GM12878 (cell line): ENCODE data around the gene PPP1CA.

Experiments used
- ATF3 ChIP-seq: IDR thresholded peaks from 2 replicates; pipeline ENCODE4 v1.6.1; 2011; ENCODE audit warnings: low read depth, mild to moderate bottlenecking, low read length, moderate library complexity, borderline replicate concordance; ENCODE audit errors: extremely low read depth
- BCL11A ChIP-seq: IDR thresholded peaks from 2 replicates; pipeline ENCODE4 v1.6.1; 2011; ENCODE audit warnings: low read depth, low read length
- CTCF ChIP-seq, 3 experiments: IDR thresholded peaks in 2 of 3; conservative IDR thresholded peaks in 1 of 3; 2 replicates each; pipeline ENCODE4 v1.5.1; 2011; ENCODE audit warnings: low read depth in 3 of 3, low read length in 3 of 3, mild to moderate bottlenecking in 3 of 3, control low read depth in 2 of 3, moderate library complexity in 2 of 3, inconsistent platforms in 1 of 3, mixed read lengths in 1 of 3; ENCODE audit not compliant: control insufficient read depth in 2 of 3, insufficient read depth in 1 of 3; ENCODE audit errors: extremely low read depth in 1 of 3
- ETV6 ChIP-seq, 2 experiments: fragments of 450-650 bp in 1 of 2; IDR thresholded peaks in 1 of 2; conservative IDR thresholded peaks in 1 of 2; 2 replicates each; pipeline ENCODE4 v1.6.1; 2014; ENCODE audit warnings: antibody characterized with exemption in 1 of 2, borderline replicate concordance in 1 of 2, low read depth in 1 of 2, mild to moderate bottlenecking in 1 of 2, moderate library complexity in 1 of 2
- EZH2 ChIP-seq: IDR thresholded peaks from 2 replicates; pipeline ENCODE4 v1.6.1; 2012; ENCODE audit warnings: low read depth, mild to moderate bottlenecking, control low read depth, inconsistent platforms, low read length, borderline replicate concordance; ENCODE audit not compliant: control insufficient read depth
- POLR2A ChIP-seq: IDR thresholded peaks from 2 replicates; pipeline ENCODE4 v1.6.1; 2011; ENCODE audit warnings: low read depth, mild to moderate bottlenecking, low read length
- RAD21 ChIP-seq: IDR thresholded peaks from 2 replicates; pipeline ENCODE4 v1.6.1; 2011; ENCODE audit warnings: mild to moderate bottlenecking, low read depth, low read length, moderate library complexity; ENCODE audit not compliant: insufficient read depth
- RFX5 ChIP-seq: IDR thresholded peaks from 2 replicates; pipeline ENCODE4 v1.6.1; 2011; ENCODE audit warnings: low read depth, low read length, improper control_type of control experiment
- TAF1 ChIP-seq: IDR thresholded peaks from 2 replicates; pipeline ENCODE4 v1.6.1; 2011; ENCODE audit warnings: mild to moderate bottlenecking, low read depth, low read length, borderline replicate concordance
- TCF12 ChIP-seq: IDR thresholded peaks from 2 replicates; pipeline ENCODE4 v1.6.1; 2011; ENCODE audit warnings: low read depth, mild to moderate bottlenecking, low read length
- USF1 ChIP-seq: IDR thresholded peaks from 2 replicates; pipeline ENCODE4 v1.6.1; 2011; ENCODE audit warnings: borderline replicate concordance, low read depth, mild to moderate bottlenecking, moderate library complexity, mixed read lengths, low read length; ENCODE audit not compliant: insufficient read depth; ENCODE audit errors: extremely low read length
- ZBTB40 ChIP-seq: fragments of 450-650 bp; IDR thresholded peaks from 2 replicates; pipeline ENCODE4 v1.6.1; 2016; ENCODE audit warnings: mild to moderate bottlenecking, moderate library complexity, borderline replicate concordance

GRCh38 chr11:67354075-67355022 lies 47.3 kb downstream of the PPP1CA start:
- TF ChIP-seq ATF3 (no peak), CTCF (IDR thresholded peaks at IDR 0.05 in 2 of 3, conservative IDR thresholded peaks at IDR 0.05 in 1 of 3; ENCODE audit: control insufficient read depth in 2 of 3, extremely low read depth in 1 of 3, insufficient read depth in 1 of 3, low read depth in 3 of 3, low read length in 3 of 3) (no peak), ETV6 (conservative IDR thresholded peaks at IDR 0.05 in 1 of 2, IDR thresholded peaks at IDR 0.05 in 1 of 2; ENCODE audit: borderline replicate concordance in 1 of 2, low read depth in 1 of 2) (no peak), USF1 (no peak), RAD21 (no peak), TAF1 (no peak), BCL11A (no peak), TCF12 (no peak), RFX5 (no peak), ZBTB40 (no peak), EZH2 (no peak), POLR2A (no peak)
